Caco-2 (cell line): Measurements from ENCODE around the gene TRMT2A. TPM values are rescaled to one million over a fixed set of nuclear protein-coding genes. Genes with fewer than 3 reads are reported as not detected.

Source experiments
- BruUV-seq: library from RNA; stranded (reverse); fragments of 400-500 nt; replicated peaks from 2 replicates; lab custom pipeline; 2021; lab: Mats Ljungman, UMichigan
- CTCF ChIA-PET: fragments of 300-600 bp; sonication (Branson Sonifier 250); formaldehyde crosslinking; loops from one replicate; lab custom pipeline; 2022; ENCODE audit warnings: antibody characterized with exemption; lab: Charles Lee
- POLR2A ChIA-PET: fragments of 300-600 bp; sonication (Branson Sonifier 250); formaldehyde crosslinking; loops from one replicate; lab custom pipeline; 2022; ENCODE audit warnings: antibody characterized with exemption; lab: Charles Lee
- DNase-seq, 2 experiments: peaks; one replicate each; pipeline versions ENCODE4 v3.0.0 to v3.0.0-alpha.2; 2020 to 2022
- H3K27me3 ChIP-seq: replicated peaks from 2 replicates; pipeline ENCODE4 v1.6.0; 2011; ENCODE audit warnings: low read length; ENCODE audit not compliant: control insufficient read depth, insufficient read depth
- H3K36me3 ChIP-seq: 2 replicates; pipeline ENCODE4 v1.5.1; 2011; ENCODE audit warnings: low read length; ENCODE audit not compliant: control insufficient read depth, insufficient read depth
- H3K4me1 ChIP-seq: fragments of 250-450 bp; sonication (Bioruptor Pico); 2 replicates; pipeline ENCODE4 v1.5.1; 2020; ENCODE audit warnings: mild to moderate bottlenecking
- H3K4me3 ChIP-seq: 2 replicates; pipeline ENCODE4 v1.5.1; 2011; ENCODE audit warnings: low read depth, mild to moderate bottlenecking, control low read depth, low read length
- H3K9me3 ChIP-seq: fragments of 250-450 bp; sonication (Bioruptor Pico); 2 replicates; pipeline ENCODE4 v1.5.1; 2020; ENCODE audit warnings: mild to moderate bottlenecking, moderate library complexity
- H3K27ac Mint-ChIP-seq: one replicate; pipeline ENCODE4 v1.8.0; 2022; ENCODE audit warnings: mixed read lengths; ENCODE audit not compliant: unreplicated experiment
- H3K27me3 Mint-ChIP-seq: one replicate; pipeline ENCODE4 v1.8.0; 2022; ENCODE audit warnings: mixed read lengths; ENCODE audit not compliant: insufficient read depth, unreplicated experiment
- H3K36me3 Mint-ChIP-seq: one replicate; pipeline ENCODE4 v1.8.0; 2022; ENCODE audit warnings: mild to moderate bottlenecking, mixed read lengths; ENCODE audit not compliant: insufficient read depth, unreplicated experiment
- H3K4me1 Mint-ChIP-seq: one replicate; pipeline ENCODE4 v1.8.0; 2022; ENCODE audit warnings: low read depth, mixed read lengths; ENCODE audit not compliant: unreplicated experiment
- H3K4me3 Mint-ChIP-seq: one replicate; pipeline ENCODE4 v1.8.0; 2022; ENCODE audit warnings: mild to moderate bottlenecking, moderate library complexity, mixed read lengths; ENCODE audit not compliant: unreplicated experiment
- H3K9me3 Mint-ChIP-seq: one replicate; pipeline ENCODE4 v1.8.0; 2022; ENCODE audit warnings: mixed read lengths; ENCODE audit not compliant: unreplicated experiment
- intact Hi-C: fragments of 100-400 bp; cut with micrococcal nuclease; formaldehyde crosslinking; loops from one replicate; pipeline ENCODE4 v1.10.0; 2022; ENCODE audit not compliant: unreplicated experiment
- total RNA-seq: library from RNA; stranded (reverse); gene quantifications from 2 replicates; pipeline ENCODE4 v1.2.3, GENCODE V29; 2022
- TF ChIP-seq, protein P1 (sequence below), 2 experiments: fragments of 200-600 bp in 1 of 2; IDR thresholded peaks; 1 replicate in 1 of 2; 2 replicates in 1 of 2; pipeline versions ENCODE4 v1.5.1 to v1.8.0; 2011 to 2022; ENCODE audit warnings: antibody characterized with exemption in 1 of 2, control low read depth in 1 of 2, inconsistent platforms in 1 of 2, low read depth in 1 of 2, low read length in 1 of 2, mild to moderate bottlenecking in 1 of 2, moderate library complexity in 1 of 2; ENCODE audit not compliant: insufficient read depth in 1 of 2, severe bottlenecking in 1 of 2, unreplicated experiment in 1 of 2

The TRMT2A gene
- total RNA-seq, 1 experiment from 2014 or later = 41.1 TPM

DNA sequence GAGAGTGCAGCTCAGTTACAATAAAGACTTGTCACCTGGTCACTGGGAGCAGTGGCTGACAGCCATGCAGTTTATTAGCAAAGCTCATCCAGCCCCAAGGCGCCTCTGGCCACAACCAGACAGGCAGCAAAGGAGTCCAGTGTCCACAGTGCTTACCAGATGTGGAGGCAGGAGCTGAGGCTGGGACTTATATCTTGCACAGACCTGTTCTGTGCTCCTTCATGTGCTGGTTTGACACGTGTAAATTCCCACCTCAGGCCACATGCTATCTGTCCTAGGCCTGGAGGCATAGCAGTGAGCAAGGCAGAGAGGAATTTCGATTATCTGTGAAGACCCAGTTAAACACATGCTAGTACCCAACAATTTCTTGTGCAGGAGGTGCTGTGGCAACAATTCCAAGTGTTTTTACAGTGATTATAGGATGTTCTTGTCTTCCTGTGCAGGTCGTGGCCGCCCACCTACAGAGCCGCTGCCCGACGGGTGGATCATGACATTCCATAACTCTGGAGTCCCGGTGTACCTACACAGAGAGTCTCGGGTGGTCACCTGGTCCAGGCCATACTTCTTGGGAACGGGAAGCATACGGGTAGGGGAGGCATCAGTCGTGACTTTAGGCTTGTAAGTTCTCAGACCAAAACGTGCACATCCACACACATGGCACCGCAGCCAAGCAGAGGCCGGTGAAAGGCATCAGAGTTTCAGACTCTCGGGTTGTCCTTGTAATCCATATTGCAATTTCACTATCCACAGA, 27.6 kb downstream of the TRMT2A start:
- Mint-ChIP-seq H3K4me3 (no peak overlapping the region), H3K27me3 (no peaks in the 10 kb centered on the region), H3K27ac (no peak overlapping the region), H3K4me1 (no peaks in the 10 kb centered on the region), H3K36me3 (peaks cover 99% of the 10 kb centered on the region), H3K9me3 (no peaks in the 10 kb centered on the region)
- ChIA-PET CTCF (no interaction called here), POLR2A (no interaction called here)
- TF ChIP-seq, protein P1, sequence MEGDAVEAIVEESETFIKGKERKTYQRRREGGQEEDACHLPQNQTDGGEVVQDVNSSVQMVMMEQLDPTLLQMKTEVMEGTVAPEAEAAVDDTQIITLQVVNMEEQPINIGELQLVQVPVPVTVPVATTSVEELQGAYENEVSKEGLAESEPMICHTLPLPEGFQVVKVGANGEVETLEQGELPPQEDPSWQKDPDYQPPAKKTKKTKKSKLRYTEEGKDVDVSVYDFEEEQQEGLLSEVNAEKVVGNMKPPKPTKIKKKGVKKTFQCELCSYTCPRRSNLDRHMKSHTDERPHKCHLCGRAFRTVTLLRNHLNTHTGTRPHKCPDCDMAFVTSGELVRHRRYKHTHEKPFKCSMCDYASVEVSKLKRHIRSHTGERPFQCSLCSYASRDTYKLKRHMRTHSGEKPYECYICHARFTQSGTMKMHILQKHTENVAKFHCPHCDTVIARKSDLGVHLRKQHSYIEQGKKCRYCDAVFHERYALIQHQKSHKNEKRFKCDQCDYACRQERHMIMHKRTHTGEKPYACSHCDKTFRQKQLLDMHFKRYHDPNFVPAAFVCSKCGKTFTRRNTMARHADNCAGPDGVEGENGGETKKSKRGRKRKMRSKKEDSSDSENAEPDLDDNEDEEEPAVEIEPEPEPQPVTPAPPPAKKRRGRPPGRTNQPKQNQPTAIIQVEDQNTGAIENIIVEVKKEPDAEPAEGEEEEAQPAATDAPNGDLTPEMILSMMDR (IDR thresholded peaks at IDR 0.05; ENCODE audit: insufficient read depth in 1 of 2, low read depth in 1 of 2, low read length in 1 of 2, severe bottlenecking in 1 of 2, unreplicated experiment in 1 of 2) = no peak
- Histone ChIP-seq H3K4me3 (no peak overlapping the region), H3K36me3 (peaks cover 10% of the 10 kb centered on the region), H3K4me1 (no peaks in the 10 kb centered on the region; the same call in 1 of the 2 replicates), H3K9me3 (no peaks in the 10 kb centered on the region), H3K27me3 (no peaks in the 10 kb centered on the region)
- intact Hi-C loops = no loop called here
- no TSS peak for BruUV-seq
- DNase-seq = no peak

DNA sequence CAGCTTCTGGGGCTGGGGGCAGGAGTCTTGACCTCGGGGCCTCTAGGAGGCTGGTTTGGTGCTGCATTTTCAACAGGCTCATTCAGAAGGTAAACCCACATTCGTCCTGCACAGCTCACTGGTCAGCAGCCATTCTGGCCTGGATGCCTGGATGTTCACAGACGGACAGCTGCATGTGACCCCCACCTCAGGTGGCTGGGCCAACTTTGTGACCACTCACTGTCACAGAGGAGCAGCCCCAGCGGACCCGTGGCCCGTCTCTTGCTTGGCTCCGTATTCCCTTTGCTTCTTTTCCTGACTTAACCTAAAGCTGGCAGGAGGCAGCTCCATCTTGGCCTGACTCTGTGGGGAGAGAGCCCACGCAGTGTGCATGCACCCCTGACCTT, 28.8 kb downstream of the TRMT2A start:
- no TSS peak for BruUV-seq
- intact Hi-C loops = no loop called here
- no peak overlapping the region for H3K27ac Mint-ChIP-seq
- peaks cover 93% of the 10 kb centered on the region for H3K36me3 Mint-ChIP-seq
- Histone ChIP-seq H3K27me3 (no peaks in the 10 kb centered on the region), H3K36me3 (peaks cover 7% of the 10 kb centered on the region), H3K4me3 (no peak overlapping the region), H3K9me3 (no peaks in the 10 kb centered on the region), H3K4me1 (peaks cover 2% of the 10 kb centered on the region; the same call in 1 of the 2 replicates)
- peaks cover 5% of the 10 kb centered on the region for H3K4me1 Mint-ChIP-seq
- H3K9me3 Mint-ChIP-seq = no peaks in the 10 kb centered on the region
- no peak for DNase-seq
- ChIA-PET POLR2A (no interaction called here), CTCF (no interaction called here)
- no peaks in the 10 kb centered on the region for H3K27me3 Mint-ChIP-seq
- H3K4me3 Mint-ChIP-seq = no peak overlapping the region
- TF ChIP-seq, protein P1 (IDR thresholded peaks at IDR 0.05; ENCODE audit: insufficient read depth in 1 of 2, low read depth in 1 of 2, low read length in 1 of 2, severe bottlenecking in 1 of 2, unreplicated experiment in 1 of 2) = no peak

DNA sequence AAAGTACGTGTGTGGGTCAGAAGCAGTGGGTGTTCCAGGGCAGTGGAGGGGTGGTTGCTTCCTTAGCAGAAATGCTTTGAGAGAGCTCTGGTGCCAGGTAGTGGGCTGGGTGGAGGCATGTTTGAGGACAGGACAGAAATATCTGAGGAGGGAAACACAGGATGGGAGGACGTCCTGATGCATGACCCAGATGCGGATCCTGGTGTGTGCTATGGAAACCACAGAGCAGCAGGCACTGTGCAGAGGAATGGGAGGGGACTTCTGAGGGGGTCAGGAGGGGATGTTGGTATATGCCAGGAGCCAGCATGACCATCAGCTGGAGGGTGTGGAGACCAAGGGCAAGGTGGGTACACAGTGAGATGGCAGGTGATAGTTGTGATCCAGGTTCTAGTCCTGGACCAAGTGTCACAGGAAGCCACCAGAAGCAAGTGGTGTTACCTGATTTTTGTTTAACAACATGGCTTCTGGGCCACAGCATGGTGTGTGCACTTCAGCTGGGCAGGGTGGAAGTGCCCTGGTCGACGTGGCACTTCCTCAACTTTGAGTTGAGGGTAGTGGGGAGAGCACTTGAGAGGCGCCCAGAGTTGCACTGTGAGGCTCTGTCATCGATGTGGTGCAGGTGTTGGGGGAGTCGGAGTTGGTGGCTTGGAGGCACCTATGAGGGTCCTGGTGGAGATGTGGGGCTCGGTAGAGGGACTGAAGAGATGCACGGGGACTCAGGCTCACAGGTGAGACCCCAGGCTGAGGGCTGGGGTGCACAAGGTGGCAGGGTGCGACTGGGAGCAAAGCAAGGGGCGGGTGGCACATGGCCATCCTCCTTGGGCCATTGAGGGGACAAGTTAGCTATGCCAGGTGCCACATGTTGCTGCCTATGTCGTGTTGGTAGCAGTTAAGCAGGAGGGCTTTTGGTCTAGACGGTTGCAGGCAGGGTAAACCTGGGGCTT, 29.4 kb downstream of the TRMT2A start:
- POLR2A ChIA-PET = no interaction called here
- H3K4me3 Mint-ChIP-seq = no peak overlapping the region
- DNase-seq = no peak
- CTCF ChIA-PET = no interaction called here
- no TSS peak for BruUV-seq
- peaks cover 93% of the 10 kb centered on the region for H3K36me3 Mint-ChIP-seq
- no peaks in the 10 kb centered on the region for H3K9me3 Mint-ChIP-seq
- Histone ChIP-seq H3K9me3 (no peaks in the 10 kb centered on the region), H3K4me3 (no peak overlapping the region), H3K27me3 (no peaks in the 10 kb centered on the region), H3K4me1 (peaks cover 8% of the 10 kb centered on the region), H3K36me3 (peaks cover 7% of the 10 kb centered on the region)
- no peaks in the 10 kb centered on the region for H3K27me3 Mint-ChIP-seq
- TF ChIP-seq, protein P1 (IDR thresholded peaks at IDR 0.05; ENCODE audit: insufficient read depth in 1 of 2, low read depth in 1 of 2, low read length in 1 of 2, severe bottlenecking in 1 of 2, unreplicated experiment in 1 of 2) = no peak
- peaks cover 12% of the 10 kb centered on the region for H3K4me1 Mint-ChIP-seq
- intact Hi-C loops = no loop called here
- no peak overlapping the region for H3K27ac Mint-ChIP-seq
